H1 (cell line): Measurements from ENCODE around the gene PTPRJ. TPM values are rescaled to one million over a fixed set of nuclear protein-coding genes. Genes with fewer than 3 reads are reported as not detected.

Experiments
- CTCF ChIA-PET: fragments of 300-600 bp; sonication (Branson Sonifier 250); formaldehyde crosslinking; loops from one replicate; lab custom pipeline; 2021; ENCODE audit not compliant: partially characterized antibody; lab: Charles Lee
- POLR2A ChIA-PET: fragments of 300-600 bp; sonication (Branson Sonifier 250); formaldehyde crosslinking; loops from one replicate; lab custom pipeline; 2021; ENCODE audit warnings: inconsistent platforms; ENCODE audit not compliant: partially characterized antibody; lab: Charles Lee
- DNase-seq, 2 experiments: peaks; one replicate each; pipeline versions ENCODE4 v3.0.0 to v3.0.0-alpha.2; 2010 to 2022; ENCODE audit warnings: low spot score in 2 of 2, low read depth in 1 of 2, mixed read lengths in 1 of 2
- FAIRE-seq: peaks from 2 replicates; lab custom pipeline; 2011; peaks lifted over from hg19 to GRCh38; lab: Jason Lieb, UNC
- H2AFZ ChIP-seq: 2 replicates; pipeline ENCODE4 v1.8.1; 2012; ENCODE audit warnings: low read length, inconsistent platforms
- H2AK5ac ChIP-seq: 2 replicates; pipeline ENCODE4 v1.6.1; 2013; ENCODE audit warnings: low read depth, low read length
- H2BK120ac ChIP-seq: replicated peaks from 2 replicates; pipeline ENCODE3; 2013; ENCODE audit warnings: low read depth, low read length, inconsistent platforms
- H2BK12ac ChIP-seq: 2 replicates; pipeline ENCODE4 v1.6.1; 2013; ENCODE audit warnings: low read depth, low read length
- H2BK15ac ChIP-seq: 2 replicates; pipeline ENCODE4 v1.6.1; 2013; ENCODE audit warnings: low read length
- H2BK20ac ChIP-seq: 2 replicates; pipeline ENCODE4 v1.6.1; 2013; ENCODE audit warnings: low read length
- H2BK5ac ChIP-seq: 2 replicates; pipeline ENCODE4 v1.6.1; 2013; ENCODE audit warnings: low read depth, low read length
- H3K14ac ChIP-seq: 2 replicates; pipeline ENCODE4 v1.6.1; 2013; ENCODE audit warnings: inconsistent platforms; ENCODE audit not compliant: insufficient read length
- H3K18ac ChIP-seq: 2 replicates; pipeline ENCODE4 v1.6.1; 2013; ENCODE audit warnings: low read length; ENCODE audit errors: extremely low read depth
- H3K23ac ChIP-seq: 2 replicates; pipeline ENCODE4 v1.6.1; 2013; ENCODE audit warnings: inconsistent platforms; ENCODE audit not compliant: insufficient read length
- H3K23me2 ChIP-seq: 2 replicates; pipeline ENCODE4 v1.6.1; 2013; ENCODE audit warnings: low read depth, low read length
- H3K27ac ChIP-seq: 2 replicates; pipeline ENCODE4 v1.6.1; 2011; ENCODE audit warnings: low read depth, low read length, inconsistent platforms
- H3K27me3 ChIP-seq, 4 experiments: replicated peaks in 1 of 4; 1 replicate in 1 of 4; 2 replicates in 3 of 4; pipeline versions ENCODE4 v1.6.1 to v1.8.1; 2011 to 2013; ENCODE audit warnings: low read length in 3 of 4, mild to moderate bottlenecking in 3 of 4, inconsistent platforms in 2 of 4, mixed read lengths in 2 of 4, moderate library complexity in 1 of 4; ENCODE audit not compliant: control insufficient read depth in 3 of 4, insufficient read depth in 3 of 4; ENCODE audit errors: extremely low read depth in 1 of 4
- H3K36me3 ChIP-seq, 4 experiments: 2 replicates each; pipeline versions ENCODE4 v1.6.1 to v1.8.1; 2011 to 2013; ENCODE audit warnings: mild to moderate bottlenecking in 4 of 4, low read length in 3 of 4, moderate library complexity in 2 of 4, control low read depth in 1 of 4, inconsistent platforms in 1 of 4; ENCODE audit not compliant: insufficient read depth in 4 of 4, control insufficient read depth in 2 of 4
- H3K4ac ChIP-seq: replicated peaks from 2 replicates; pipeline ENCODE3; 2013; ENCODE audit warnings: low read length, low read depth, mixed read lengths, inconsistent platforms; ENCODE audit not compliant: insufficient read length
- H3K4me1 ChIP-seq, 4 experiments: replicated peaks in 1 of 4; 1 replicate in 1 of 4; 2 replicates in 3 of 4; pipeline versions ENCODE4 v1.6.1 to v1.8.1; 2011 to 2013; ENCODE audit warnings: low read length in 3 of 4, inconsistent platforms in 2 of 4, mixed read lengths in 1 of 4; ENCODE audit not compliant: insufficient read depth in 4 of 4, control insufficient read depth in 3 of 4
- H3K4me2 ChIP-seq, 2 experiments: 2 replicates each; pipeline versions ENCODE4 v1.6.1 to v1.8.1; 2011 to 2013; ENCODE audit warnings: low read depth in 2 of 2, low read length in 2 of 2, control low read depth in 1 of 2, inconsistent platforms in 1 of 2, mild to moderate bottlenecking in 1 of 2; ENCODE audit not compliant: insufficient read depth in 1 of 2
- H3K4me3 ChIP-seq, 4 experiments: fragments of 200-600, 300-600 bp in 1 of 4; sonication (generic), shearing (Covaris generic), sonication (Bioruptor Twin) in 1 of 4; 2 replicates each; pipeline versions ENCODE4 v1.5.1 to v1.8.1; 2011 to 2016; ENCODE audit warnings: low read length in 4 of 4, low read depth in 3 of 4, control low read depth in 2 of 4, inconsistent platforms in 2 of 4, mild to moderate bottlenecking in 2 of 4, mixed read lengths in 1 of 4, moderate library complexity in 1 of 4; ENCODE audit not compliant: insufficient read depth in 2 of 4; ENCODE audit errors: extremely low read depth in 1 of 4
- H3K56ac ChIP-seq: replicated peaks from 2 replicates; pipeline ENCODE3; 2013; ENCODE audit warnings: low read depth, mild to moderate bottlenecking, mixed read lengths, low read length, inconsistent platforms; ENCODE audit not compliant: insufficient read length
- H3K79me1 ChIP-seq: 2 replicates; pipeline ENCODE4 v1.6.1; 2013; ENCODE audit warnings: low read depth, low read length, control low read depth
- H3K79me2 ChIP-seq, 2 experiments: 2 replicates each; pipeline versions ENCODE4 v1.6.1 to v1.8.1; 2012 to 2013; ENCODE audit warnings: low read length in 2 of 2, mild to moderate bottlenecking in 2 of 2, inconsistent platforms in 1 of 2; ENCODE audit not compliant: insufficient read depth in 2 of 2, control insufficient read depth in 1 of 2
- H3K9ac ChIP-seq, 4 experiments: replicated peaks in 1 of 4; 1 replicate in 1 of 4; 2 replicates in 3 of 4; pipeline versions ENCODE4 v1.6.1 to v1.8.1; 2011 to 2013; ENCODE audit warnings: low read depth in 3 of 4, low read length in 3 of 4, control low read depth in 2 of 4, mild to moderate bottlenecking in 2 of 4, moderate library complexity in 2 of 4, inconsistent platforms in 1 of 4; ENCODE audit errors: extremely low read depth in 1 of 4
- H3K9me3 ChIP-seq, 2 experiments: 2 replicates each; pipeline versions ENCODE4 v1.6.1 to v1.8.1; 2012 to 2013; ENCODE audit warnings: mild to moderate bottlenecking in 2 of 2, moderate library complexity in 2 of 2, control low read depth in 1 of 2, inconsistent platforms in 1 of 2, low read depth in 1 of 2, low read length in 1 of 2, mixed read lengths in 1 of 2; ENCODE audit not compliant: insufficient read depth in 2 of 2
- H4K20me1 ChIP-seq, 2 experiments: replicated peaks in 1 of 2; 2 replicates each; pipeline versions ENCODE3 to v1.8.1; 2011 to 2013; ENCODE audit warnings: inconsistent platforms in 2 of 2, low read length in 2 of 2, mild to moderate bottlenecking in 1 of 2; ENCODE audit not compliant: insufficient read depth in 2 of 2, control insufficient read depth in 1 of 2
- H4K5ac ChIP-seq: 2 replicates; pipeline ENCODE4 v1.6.1; 2013; ENCODE audit warnings: low read length, low read depth, mixed read lengths, inconsistent platforms; ENCODE audit not compliant: insufficient read length
- H4K8ac ChIP-seq: 2 replicates; pipeline ENCODE4 v1.8.0; 2013; ENCODE audit warnings: mild to moderate bottlenecking, moderate library complexity, low read length, inconsistent platforms; ENCODE audit not compliant: insufficient read depth; ENCODE audit errors: extremely low read depth
- H4K91ac ChIP-seq: replicated peaks from 2 replicates; pipeline ENCODE3; 2013; ENCODE audit warnings: low read length, mixed read lengths, inconsistent platforms; ENCODE audit not compliant: insufficient read length
- BRCA1 ChIP-seq: IDR thresholded peaks from 2 replicates; pipeline ENCODE4 v1.6.1; 2012; ENCODE audit warnings: low read depth, low read length, improper control_type of control experiment
- CREB1 ChIP-seq: IDR thresholded peaks from 2 replicates; pipeline ENCODE4 v1.6.1; 2012; ENCODE audit warnings: inconsistent platforms
- EGR1 ChIP-seq: IDR thresholded peaks from 2 replicates; pipeline ENCODE4 v1.6.1; 2011; ENCODE audit warnings: low read depth, low read length, borderline replicate concordance
- PHF8 ChIP-seq: fragments of 200-600 bp; sonication (generic); conservative IDR thresholded peaks from 2 replicates; pipeline ENCODE4 v1.7.1; 2012; ENCODE audit warnings: low read depth, mild to moderate bottlenecking, inconsistent platforms, low read length, moderate library complexity
- POU5F1 ChIP-seq: IDR thresholded peaks from 2 replicates; pipeline ENCODE4 v1.6.1; 2011; ENCODE audit warnings: low read depth, mild to moderate bottlenecking, low read length, moderate library complexity
- RBBP5 ChIP-seq: IDR thresholded peaks from 2 replicates; pipeline ENCODE4 v1.7.1; 2012; ENCODE audit warnings: low read depth, mild to moderate bottlenecking, inconsistent platforms, low read length, moderate library complexity, borderline replicate concordance
- TAF1 ChIP-seq: IDR thresholded peaks from 2 replicates; pipeline ENCODE4 v1.6.1; 2011; ENCODE audit warnings: mild to moderate bottlenecking, low read depth, low read length
- TCF12 ChIP-seq: IDR thresholded peaks from 2 replicates; pipeline ENCODE4 v1.6.1; 2011; ENCODE audit warnings: low read depth, mild to moderate bottlenecking, low read length
- ZNF274 ChIP-seq: IDR thresholded peaks from 2 replicates; pipeline ENCODE4 v1.7.0; 2012; ENCODE audit warnings: low read length, borderline replicate concordance; ENCODE audit errors: extremely low read depth
- WGBS, 2 experiments: shearing (Covaris generic) in 1 of 2; methylation state at CpG; one replicate each; pipeline versions ENCODE4 v1.1.6 to v1.1.7; 2013 to 2015; ENCODE audit warnings: low lambda C conversion rate in 2 of 2, mixed read lengths in 2 of 2, inconsistent platforms in 1 of 2, low coverage in 1 of 2, missing lambda C conversion rate in 1 of 2; ENCODE audit not compliant: insufficient replicate concordance in 2 of 2, insufficient coverage in 1 of 2, insufficient read length in 1 of 2; ENCODE audit errors: extremely low coverage in 1 of 2, missing lambda C conversion rate in 1 of 2; 5-methylcytosine and 5-hydroxymethylcytosine counted together
- polyA plus RNA-seq, 7 experiments: library from polyadenylated mRNA; depleted of rRNA in 3 of 7; stranded (reverse) in 5 of 7; unstranded in 2 of 7; fragments of >200 nt in 5 of 7; fragments of 200-250 nt in 2 of 7; gene quantifications; 1 replicate in 5 of 7; 2 replicates in 1 of 7; 4 replicates in 1 of 7; pipeline versions ENCODE4 v1.2.1 to v1.2.3, GENCODE V29; 2011 to 2013; ENCODE audit warnings: missing spikeins in 2 of 7, mixed read lengths in 2 of 7
- total RNA-seq: library from RNA; stranded (reverse); fragmentation: NEBNext Ultra II Directional; extraction: Animal tissue kit (Norgen Biotek cat#: 25700); gene quantifications from 2 replicates; pipeline ENCODE4 v1.2.1, GENCODE V29; 2021
- TF ChIP-seq, protein P1 (sequence below): IDR thresholded peaks from 2 replicates; pipeline ENCODE4 v1.6.1; 2011; ENCODE audit warnings: low read depth, mild to moderate bottlenecking, low read length; ENCODE audit not compliant: insufficient read depth

Gene PTPRJ
- total and polyA plus RNA-seq, 2 of the 8 experiments (the other 6 are each of a cell fraction or from before 2014, with no cell fraction given), result 4.4 to 22.6 TPM

DNA sequence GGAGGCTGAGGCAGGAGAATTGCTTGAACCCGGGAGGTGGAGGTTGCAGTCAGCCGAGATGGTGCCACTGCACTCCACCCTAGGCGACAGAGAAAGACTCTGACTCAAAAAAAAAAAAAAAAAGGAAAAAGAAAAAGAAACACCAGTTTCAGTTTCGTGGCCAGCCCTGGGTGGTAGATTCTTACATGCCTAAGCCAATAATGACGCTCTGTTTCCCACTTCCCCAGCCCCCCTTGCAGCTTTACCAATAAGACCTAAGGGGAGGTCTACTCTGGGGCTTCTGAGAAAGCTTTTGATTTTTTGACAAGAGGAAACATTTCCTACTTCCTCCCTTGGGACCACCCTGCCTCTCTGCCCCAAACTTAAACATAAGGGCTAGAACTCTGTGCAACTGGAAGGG is 30.0 kb upstream of the PTPRJ start:
- ChIA-PET POLR2A (interaction anchor here (0.5 kb wide), 1 partner anchor 14 kb away, joined by 5 read pairs; no protein-coding TSS in a partner anchor), CTCF (interaction anchor here (0.8 to 2.1 kb wide), 3 partner anchors 10 to 209 kb away, joined by 3 to 8 read pairs (median 3); no protein-coding TSS in a partner anchor)
- no peak overlapping the region for H3K4me2 ChIP-seq
- TF ChIP-seq ZNF274, result no peak
- TF ChIP-seq PHF8, result no peak
- no peak for TF ChIP-seq RBBP5
- TF ChIP-seq TCF12, result no peak
- TF ChIP-seq, protein P1, sequence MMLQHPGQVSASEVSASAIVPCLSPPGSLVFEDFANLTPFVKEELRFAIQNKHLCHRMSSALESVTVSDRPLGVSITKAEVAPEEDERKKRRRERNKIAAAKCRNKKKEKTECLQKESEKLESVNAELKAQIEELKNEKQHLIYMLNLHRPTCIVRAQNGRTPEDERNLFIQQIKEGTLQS, result no peak
- TF ChIP-seq CREB1, result no peak
- TF ChIP-seq BRCA1, result no peak
- TF ChIP-seq EGR1, result no peak
- TF ChIP-seq TAF1, result no peak
- TF ChIP-seq POU5F1, result no peak

More for the DNA sequence above, 30.0 kb upstream of the PTPRJ start:
- Histone ChIP-seq H3K9ac (no peak overlapping the region), H3K14ac (no peak overlapping the region), H2BK120ac (no peak overlapping the region), H3K23me2 (no peaks in the 10 kb centered on the region), H3K27me3 (no peaks in the 10 kb centered on the region), H2BK5ac (no peak overlapping the region), H3K18ac (no peak overlapping the region), H2AFZ (no peak overlapping the region), H2AK5ac (no peak overlapping the region), H3K4ac (no peak overlapping the region), H3K36me3 (no peaks in the 10 kb centered on the region), H3K27ac (no peak overlapping the region), H3K56ac (no peak overlapping the region), H2BK20ac (no peak overlapping the region), H4K91ac (no peak overlapping the region), H2BK12ac (no peak overlapping the region), H3K79me2 (no peaks in the 10 kb centered on the region), H4K8ac (no peak overlapping the region), H3K4me3 (no peak overlapping the region), H3K9me3 (no peaks in the 10 kb centered on the region), H3K4me1 (peaks cover 0 to 7% (median 0%) of the 10 kb centered on the region in 4 experiments; a peak in 3 of 7 replicates), H2BK15ac (no peak overlapping the region), H4K20me1 (no peaks in the 10 kb centered on the region), H3K23ac (no peak overlapping the region), H4K5ac (no peak overlapping the region), H3K79me1 (no peaks in the 10 kb centered on the region)
- DNase-seq (no peak), FAIRE-seq (no peak)
- WGBS, 2 experiments, result 84% methylated on average over 3 of the region's 5 CpGs; no CpG with 5 or more reads in 1 of the 2 experiments
